HG02588 (cell line): Measurements from ENCODE around the gene FAM120A.
"Not testable (repeated sequence)": the region's sequence is repeated elsewhere in the genome, so short reads cannot be mapped to it uniquely, and the experiment has no call there.

Experiments used
- ATAC-seq: cut with Tn5 transposase; IDR thresholded peaks from one replicate; pipeline ENCODE4 v1.9.1; 2021; ENCODE audit warnings: mild to moderate bottlenecking, moderate library complexity; ENCODE audit not compliant: unreplicated experiment

The FAM120A gene

GRCh38 chr9:93505541-93506132 lies 54.2 kb downstream of the FAM120A start:
- ATAC-seq, result no peak

DNA sequence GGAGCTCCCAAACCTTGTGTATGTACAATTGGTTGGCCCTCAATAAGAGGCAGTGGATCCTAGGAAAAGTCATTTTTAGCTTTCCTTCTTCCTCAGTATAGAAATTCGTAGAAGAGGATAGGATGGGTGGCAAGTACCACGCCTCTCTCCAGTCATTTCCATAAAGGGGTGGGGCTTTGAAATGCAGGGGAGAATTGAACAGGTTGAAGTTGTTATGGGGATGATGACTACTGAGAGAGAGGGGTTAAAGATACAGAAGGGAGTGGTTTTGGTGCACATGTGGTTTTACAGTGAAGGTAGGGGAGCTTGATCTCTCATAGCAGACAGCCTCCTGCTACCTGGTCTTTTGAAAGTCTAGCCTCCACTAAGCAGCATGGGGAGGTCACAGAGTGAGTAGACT lies 56.3 kb downstream of the FAM120A start:
- ATAC-seq, result no peak

GRCh38 chr9:93508207-93508606 lies 56.7 kb downstream of the FAM120A start:
- ATAC-seq, result no peak

GRCh38 chr9:93509084-93509483 lies 57.6 kb downstream of the FAM120A start:
- ATAC-seq, result no peak

DNA sequence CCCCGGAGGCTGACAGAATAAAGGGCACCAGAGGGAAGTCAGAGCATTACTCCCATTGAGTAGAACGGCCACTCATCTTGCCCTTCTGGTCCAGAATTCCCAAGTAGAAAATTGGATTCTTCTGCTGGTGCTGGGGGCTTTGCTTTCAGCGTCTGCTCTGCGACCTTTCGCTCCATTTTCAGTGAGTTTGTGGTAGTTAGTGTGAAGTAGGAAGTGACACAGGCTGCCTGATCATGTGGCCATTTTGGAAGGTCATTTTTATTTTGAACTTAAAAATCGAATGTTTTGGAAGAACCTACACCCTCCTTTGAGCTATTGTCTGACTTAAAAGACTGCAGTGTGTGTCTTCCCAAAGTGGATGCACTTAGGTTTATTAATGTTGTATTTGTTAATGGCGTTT lies 58.6 kb downstream of the FAM120A start:
- ATAC-seq, result no peak

GRCh38 chr9:93511228-93511627 lies 59.7 kb downstream of the FAM120A start:
- not testable (repeated sequence) for ATAC-seq

GRCh38 chr9:93512170-93512812 lies 60.8 kb downstream of the FAM120A start:
- not testable (repeated sequence) for ATAC-seq

- no peak for ATAC-seq
These were observed 62.1 kb downstream of the FAM120A start for GRCh38 chr9:93513606-93514005.

DNA sequence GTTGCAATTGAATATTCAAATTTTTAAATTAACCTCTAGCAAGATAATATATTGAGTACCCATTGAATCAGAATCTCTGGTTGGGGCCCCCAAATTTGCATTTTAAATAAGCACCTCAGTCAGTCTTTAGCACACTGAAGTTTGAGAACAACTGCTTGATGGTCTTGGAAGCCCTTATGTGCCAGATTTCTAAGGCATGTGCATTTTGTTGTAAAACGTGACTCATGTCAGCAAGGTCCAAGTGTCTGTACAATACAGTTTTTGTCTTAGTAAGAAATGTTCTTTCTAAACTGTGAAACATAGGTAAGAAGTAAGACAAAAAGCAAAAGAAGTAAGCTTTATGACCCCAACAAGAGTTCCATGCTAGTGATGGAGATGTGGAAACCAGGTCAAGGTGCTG lies 65.8 kb downstream of the FAM120A start:
- ATAC-seq, result no peak

DNA sequence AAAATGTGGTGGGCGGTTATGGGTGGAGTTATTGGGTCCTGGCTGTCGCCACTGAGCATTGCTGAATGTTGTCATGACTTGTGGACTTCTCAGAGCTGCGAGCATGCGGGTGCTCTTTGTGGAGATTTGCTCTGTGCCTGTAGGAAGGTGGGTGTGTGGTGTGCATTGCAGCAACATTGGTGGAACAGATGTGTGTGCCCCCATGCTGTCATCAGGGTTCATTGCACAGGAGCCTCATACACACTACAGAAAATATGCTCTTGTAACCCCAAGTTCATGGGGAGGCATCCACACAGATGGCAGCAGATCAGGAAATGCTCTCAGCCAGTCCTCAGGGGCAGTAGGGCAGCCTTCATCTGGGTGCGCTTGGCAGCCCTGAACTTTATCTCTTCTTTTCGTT lies 69.0 kb downstream of the FAM120A start:
- ATAC-seq, result no peak

GRCh38 chr9:93522736-93523135 lies 71.3 kb downstream of the FAM120A start:
- ATAC-seq, result no peak

- no peak for ATAC-seq
These were observed 72.1 kb downstream of the FAM120A start for GRCh38 chr9:93523518-93524144.

DNA sequence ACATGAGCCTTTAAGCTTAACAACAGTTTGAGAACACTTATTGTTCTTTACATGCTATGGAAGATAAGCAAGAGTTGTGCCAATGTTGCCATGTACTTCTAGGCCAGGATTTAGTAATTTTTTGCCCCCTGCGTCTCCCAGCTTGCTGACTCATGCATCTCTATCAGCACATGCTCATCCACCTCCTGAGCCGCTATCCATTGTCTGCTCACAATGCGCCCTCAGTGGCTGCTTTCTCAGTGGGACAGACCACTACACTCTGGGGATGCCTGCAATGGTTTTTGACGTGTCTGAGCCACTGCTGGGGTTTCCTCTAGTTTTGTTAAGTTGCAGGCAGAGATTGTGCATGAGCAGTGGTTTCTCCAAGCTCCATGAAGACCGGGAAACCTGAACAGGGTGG lies 74.0 kb downstream of the FAM120A start:
- ATAC-seq, result no peak

GRCh38 chr9:93531374-93531773 lies 79.9 kb downstream of the FAM120A start:
- ATAC-seq, result no peak

- no peak for ATAC-seq
These were observed 80.7 kb downstream of the FAM120A start for GRCh38 chr9:93532141-93532540.

GRCh38 chr9:93533863-93534262 lies 82.4 kb downstream of the FAM120A start:
- no peak for ATAC-seq

DNA sequence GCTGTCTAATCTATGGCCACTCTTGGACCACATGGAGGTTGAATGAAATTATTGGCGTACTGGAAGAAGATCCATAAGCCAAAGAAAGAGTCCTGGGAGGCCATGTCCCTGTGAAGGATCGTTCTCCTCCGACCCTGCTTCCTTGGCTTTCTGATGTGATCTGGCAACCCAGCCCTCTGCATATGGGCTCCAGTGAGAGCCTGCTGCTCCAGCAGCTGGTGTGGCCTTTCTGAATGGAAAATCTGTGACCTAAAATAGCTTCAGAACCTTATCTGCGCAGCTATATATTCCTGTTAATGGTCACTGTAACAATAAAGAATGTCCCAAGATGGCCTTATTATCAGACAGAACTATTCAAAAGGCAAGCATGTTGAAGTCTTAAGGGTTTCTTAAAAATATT lies 84.7 kb downstream of the FAM120A start:
- no peak for ATAC-seq

DNA sequence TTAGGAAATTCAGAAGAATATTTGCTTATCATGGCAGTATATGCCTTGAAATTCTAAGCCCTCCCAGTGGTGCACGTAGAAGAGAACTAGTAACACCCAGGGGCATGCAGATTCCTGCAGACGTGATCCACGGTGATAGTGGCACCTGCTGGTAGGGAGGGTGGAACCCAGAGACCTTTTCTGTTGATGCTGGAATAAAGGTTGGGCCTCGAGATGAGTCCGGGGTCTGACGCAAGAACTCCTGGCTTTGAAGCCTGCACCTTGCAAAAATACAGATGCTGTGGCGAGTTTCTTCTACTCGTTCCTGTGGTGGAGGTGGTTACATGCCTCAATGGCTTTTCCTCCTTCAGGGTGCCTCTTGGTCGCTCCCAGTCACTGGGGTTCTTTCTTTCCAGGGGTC lies 85.4 kb downstream of the FAM120A start:
- ATAC-seq, result no peak

GRCh38 chr9:93540305-93540704 lies 88.8 kb downstream of the FAM120A start:
- ATAC-seq, result no peak

GRCh38 chr9:93541005-93541404 lies 89.5 kb downstream of the FAM120A start:
- no peak for ATAC-seq

DNA sequence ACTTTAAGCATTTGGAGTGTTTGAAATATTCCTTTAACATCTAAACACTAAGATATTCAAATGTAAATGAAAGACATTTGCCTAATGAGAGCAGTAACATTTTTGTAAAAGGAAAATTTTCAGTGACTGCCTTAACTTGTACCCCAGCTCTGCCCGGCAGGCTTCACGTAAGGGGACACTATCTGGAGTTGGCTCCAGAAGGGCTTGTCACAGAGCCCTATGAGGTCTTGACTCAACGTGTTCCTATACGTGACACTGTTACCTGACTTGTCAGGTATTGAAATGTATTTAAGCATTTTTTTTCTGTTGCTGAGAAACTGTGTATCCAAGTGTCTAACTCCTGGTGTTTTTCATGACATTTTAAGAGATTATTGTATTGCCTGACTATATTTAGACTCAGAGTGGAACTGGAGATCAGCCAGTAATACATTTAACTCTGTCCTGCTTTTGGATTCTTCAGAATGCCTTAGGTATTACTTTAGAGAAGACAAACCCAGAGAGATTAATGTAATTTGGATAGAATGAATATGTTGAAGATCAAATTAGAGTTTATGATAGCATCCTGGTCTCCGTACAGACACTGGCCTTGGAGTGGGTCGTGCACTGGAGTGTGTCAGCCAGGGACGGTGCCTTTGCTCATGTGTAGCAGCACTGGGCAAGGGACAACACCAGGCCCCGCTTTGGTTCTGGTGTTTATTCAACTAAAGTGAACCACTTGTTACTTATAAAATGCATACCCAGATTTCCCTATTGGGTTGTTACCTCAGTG lies 90.3 kb downstream of the FAM120A start:
- ATAC-seq, result no peak

- no peak for ATAC-seq
These were observed 91.6 kb downstream of the FAM120A start for GRCh38 chr9:93543117-93543516.
